ENCODE measurements around the gene SERPINA4.

Gene SERPINA4

GRCh38 chr14:94617988-94618822, 57.0 kb downstream of the SERPINA4 start:
- DNase-seq: no peak

GRCh38 chr14:94619297-94619696, 58.1 kb downstream of the SERPINA4 start:
- DNase-seq: no peak
